NCI-H2107 (cell line): ENCODE measurements around the gene TSPAN18.

Source experiments
- DNase-seq: peaks from one replicate; lab custom pipeline; 2025; lab: John Stamatoyannopoulos, UW

TSPAN18 gene

DNA sequence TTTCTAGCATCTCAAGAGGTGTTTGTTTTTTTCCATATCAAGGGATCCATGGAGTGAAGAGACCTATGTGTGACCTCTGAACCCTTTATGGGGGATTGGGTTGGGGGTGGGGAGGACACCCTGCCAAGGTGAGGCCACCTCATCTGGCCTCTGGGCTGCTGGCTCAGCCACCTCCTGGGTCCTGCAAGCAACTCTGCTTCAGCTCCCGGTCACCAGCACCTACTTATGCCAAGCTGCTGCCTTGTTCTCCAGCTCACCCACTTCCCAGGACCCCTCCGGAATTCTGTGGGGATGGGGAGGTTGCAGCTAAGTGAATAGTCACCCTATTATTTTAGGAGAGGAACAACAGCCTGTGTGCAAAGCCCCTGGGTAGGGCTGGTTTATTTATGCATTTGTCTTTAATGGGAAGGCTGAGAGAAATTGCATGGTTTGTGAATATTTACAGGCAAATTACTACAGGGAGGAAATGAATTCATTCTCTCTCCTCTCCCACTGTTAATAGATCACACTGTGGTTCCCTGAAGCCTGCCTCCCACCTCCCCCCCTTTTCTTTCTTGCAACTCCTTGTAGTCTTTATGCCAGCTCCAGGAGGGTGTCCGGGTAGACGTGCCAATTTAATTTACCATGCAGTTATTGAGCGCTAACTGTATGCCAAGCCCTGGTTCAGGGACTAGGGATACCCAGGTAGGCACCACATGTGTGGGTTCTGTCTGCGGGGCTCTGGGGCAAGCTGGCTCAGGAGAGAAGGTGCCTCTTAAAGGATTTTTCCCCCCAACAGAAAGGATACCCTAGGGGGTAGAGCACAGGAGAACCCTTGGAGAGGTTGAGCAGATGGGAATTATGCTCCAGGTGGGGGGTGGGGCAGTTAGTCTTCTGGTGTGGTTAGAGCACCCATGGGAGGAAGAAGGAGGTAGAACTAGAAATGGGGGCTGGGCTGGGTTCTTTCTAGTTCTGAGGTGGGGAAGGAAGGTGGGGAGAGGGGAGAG, 50.7 kb downstream of the TSPAN18 start:
- DNase-seq, result no peak

DNA sequence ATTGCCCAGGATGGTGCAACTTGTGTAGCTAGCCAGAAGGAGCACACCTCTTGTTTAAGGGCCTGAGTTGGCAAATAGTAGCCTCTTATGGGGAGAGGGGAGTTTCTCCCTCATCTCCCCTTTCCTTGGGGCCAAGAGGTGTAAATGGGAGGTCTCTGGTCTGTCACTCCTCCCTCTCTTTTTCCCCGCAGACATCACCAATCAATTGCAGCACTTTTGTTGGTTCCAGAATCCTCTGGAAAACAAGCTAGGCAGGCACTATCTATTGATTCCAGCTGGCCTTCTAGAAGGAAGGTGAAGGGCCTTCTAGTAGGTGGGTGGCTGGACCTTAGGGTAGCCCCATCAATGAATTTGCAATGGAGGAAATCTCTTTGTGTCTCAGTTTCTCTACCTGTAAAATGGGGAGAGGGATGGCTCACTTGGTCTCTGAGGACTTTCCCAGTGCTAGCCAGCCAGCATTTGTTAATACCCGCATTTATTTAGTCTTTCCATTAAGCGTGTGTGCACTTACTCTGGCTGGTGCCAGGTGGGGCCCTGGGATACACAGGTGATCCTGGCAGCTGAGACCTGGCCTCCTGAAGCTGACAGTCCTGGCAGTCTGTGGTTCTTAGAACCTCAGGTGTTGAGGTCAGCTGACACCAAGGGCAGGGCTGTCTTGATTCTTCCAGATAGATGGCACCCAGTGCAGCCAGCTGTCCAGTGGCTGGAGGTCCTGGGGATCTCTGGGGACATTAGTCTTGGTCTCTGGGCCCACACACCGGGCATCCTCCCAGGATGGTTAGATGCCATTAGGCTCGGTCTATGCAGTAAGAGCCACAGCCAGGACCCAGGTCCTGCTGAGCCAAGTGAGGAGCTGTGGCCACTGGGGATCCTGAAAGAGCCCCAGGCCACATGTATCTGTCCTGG, 51.7 kb downstream of the TSPAN18 start:
- no peak for DNase-seq

DNA sequence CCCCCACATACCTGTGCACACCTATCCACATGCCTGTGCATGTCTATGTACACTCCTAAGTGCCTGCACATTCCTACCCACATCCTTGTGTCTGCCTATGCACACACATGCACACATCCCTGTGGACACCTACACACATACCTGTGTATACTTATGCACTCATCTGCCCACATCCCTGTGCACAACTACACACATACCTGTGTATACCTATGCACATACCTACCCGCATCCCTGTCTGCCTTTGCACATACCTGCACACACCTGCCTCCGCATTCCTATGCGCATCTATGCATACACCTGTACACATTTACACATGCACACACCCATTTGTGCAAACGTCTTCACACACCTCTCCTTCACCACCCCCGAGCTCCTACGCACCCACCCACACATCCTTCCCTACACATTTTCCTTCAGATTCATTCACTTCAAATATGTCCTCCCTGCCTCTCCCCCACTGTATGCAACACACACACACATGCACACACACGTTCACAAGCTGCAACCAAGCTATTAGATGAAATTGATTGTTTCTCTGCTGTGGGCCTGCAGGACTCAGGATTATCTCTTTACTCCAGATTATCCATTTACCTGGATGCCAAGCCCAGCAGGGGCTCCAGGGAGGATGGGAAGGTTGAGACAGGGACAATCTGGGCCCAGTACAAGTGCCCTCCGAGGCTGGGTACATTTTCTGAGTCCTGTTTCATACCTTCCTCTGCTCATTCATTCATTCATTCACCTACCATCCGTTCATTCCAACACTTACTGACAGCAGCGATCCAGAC, 53.2 kb downstream of the TSPAN18 start:
- no peak for DNase-seq

DNA sequence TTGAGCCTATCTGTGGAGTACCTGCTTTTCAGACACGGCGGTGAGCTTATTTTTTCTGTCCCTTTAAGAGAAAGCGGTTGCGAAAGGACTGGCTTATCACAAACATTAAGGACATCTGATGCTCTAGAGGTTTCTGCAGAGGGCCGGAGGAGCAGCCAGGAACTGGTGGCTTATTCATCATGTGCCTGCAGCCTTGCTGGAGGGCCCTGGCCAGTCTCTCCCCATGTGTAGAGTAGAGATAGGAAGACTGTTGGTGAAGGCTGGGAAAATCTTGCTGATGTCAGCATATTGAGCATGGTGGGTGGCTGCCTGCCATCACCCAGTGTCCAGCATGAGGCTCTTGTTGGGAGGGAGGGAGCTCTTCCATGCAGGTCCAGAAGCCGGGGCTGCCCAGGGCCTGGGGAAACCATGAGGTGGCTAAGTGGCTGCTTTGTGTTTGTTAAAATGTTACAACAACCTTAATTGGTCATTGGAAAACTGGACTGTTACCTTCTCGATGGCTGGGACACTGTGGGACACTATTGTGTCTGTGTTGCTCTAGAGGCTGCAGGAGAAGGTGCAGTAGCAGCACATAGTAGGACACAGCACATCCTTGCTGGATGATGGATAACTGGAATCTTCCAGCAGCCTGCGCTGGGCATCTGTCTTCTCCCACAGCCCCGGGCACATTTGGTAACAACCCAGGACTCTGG, 54.3 kb downstream of the TSPAN18 start:
- DNase-seq, result no peak

DNA sequence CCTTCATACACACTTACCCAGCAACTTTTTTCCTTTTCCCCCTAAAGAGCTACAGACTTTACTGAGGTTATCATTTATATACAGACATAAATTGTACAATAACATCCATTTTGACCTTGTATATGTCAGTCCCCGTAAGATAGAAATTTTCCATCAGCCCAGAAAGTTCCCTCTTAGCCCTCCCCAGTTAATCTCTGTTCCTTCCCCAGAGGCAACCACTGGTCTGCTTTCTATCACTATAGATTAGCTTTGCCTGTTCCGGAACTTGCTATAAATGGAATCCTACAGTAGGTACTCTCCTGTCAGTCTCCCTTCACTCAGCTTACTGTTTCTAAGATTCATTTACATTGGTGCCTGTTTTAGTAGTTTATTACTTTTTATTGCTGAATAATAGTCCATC, 54.9 kb downstream of the TSPAN18 start:
- DNase-seq, result no peak

DNA sequence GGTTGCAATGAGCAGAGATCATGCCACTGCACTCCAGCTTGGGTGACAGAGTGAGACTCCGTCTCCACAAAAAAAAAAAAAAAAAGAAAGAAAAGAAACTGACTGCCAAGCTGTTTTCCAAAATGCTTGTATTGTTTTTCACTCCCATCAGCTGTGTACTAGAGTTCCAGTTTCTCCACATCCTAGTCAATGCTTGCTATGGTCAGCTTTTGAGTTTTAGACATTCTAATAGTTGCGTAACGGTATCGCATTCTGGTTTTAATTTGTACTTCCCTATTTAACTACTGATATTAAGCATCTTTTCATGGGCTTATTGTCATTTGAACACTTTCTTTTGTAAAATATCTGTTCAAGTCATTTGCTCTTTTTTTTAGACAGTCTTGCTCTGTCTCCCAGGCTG, 55.7 kb downstream of the TSPAN18 start:
- DNase-seq, result no peak

DNA sequence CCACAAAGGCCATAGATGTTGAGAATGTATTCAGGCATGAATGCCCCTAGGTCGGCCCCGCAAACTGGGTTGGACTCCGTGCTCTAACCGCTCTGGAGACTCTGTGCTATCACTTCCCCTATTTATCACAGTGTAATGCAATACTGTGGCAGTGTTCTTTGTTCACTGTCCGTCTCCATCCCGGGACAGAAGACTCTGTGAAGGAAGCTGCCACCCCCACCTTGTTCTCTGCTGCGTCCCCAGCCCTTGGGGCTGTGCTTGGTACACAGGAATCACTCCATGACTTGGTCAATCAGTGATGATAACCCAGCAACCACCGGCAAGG, 57.6 kb downstream of the TSPAN18 start:
- DNase-seq, result no peak

DNA sequence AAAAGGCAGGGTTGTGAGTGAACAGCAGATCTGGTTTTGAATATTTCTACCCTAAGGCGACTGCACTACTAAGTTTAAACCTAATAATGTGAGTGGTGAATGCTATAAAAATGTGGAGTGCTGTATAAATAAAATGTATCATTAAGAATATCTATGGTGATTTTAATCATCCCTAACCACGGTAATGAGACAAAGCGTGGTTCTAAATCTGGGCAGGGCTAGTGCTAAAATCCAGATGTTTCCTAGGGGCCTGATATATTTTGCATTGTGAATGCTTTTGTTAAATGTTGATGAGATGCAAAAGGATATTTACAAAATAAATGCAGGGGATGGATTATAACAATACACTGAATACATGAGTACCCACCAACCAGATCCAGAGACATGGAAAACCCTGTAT, 58.1 kb downstream of the TSPAN18 start:
- no peak for DNase-seq

DNA sequence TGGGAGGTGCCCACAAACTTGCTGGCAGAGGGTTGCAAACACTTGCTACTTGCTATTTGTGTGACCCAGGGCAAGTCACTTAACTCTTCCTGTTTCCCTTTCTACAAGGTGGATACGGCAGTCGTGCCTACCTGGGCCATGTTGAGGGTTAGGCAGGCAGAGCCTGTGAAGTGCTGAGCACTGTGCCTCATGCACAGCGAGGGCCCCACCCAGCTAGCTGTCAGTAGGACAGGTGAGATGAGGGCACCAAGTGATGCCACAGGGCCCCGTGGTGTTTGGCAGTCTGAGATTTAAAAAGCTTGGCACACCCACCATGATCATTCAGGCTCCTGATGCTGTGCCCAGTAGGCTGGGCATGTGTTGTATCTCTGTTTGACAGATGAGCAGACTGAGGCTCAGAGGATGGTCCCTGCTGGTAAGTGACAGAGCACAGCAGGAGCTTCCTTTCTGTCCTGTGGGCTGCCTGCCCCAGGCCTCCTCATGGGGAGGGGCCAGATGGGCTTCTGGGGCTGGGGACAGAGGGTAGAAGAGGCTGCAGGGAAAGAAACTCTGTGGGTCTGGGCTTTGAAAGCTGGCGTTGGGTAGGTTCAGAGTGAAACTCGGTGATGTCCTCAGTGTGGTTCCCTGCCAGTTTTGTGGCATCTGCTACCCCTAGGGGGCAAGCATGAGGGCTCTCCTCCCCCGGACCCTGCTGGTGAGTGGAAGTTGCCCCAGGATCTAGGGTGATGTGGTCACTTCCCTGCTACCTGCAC, 59.3 kb downstream of the TSPAN18 start:
- DNase-seq, result no peak

DNA sequence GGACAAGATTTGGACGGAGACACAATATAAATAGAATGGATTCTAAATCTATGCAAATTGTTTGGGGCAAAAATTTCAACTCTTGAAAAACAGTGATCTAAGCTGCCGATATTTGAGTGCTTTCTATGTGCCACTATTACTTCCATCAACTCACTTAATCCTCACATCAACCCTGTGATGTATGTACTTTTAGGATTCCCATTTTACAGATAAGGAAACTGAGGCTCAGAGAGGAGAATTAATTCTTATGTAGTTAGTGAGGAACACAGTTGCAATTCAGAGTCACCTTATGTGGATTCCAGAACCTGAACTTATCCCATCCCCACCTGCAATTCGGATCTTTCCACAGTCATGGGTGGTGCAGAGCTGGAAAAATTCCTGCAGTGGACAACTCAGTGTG, 60.3 kb downstream of the TSPAN18 start:
- no peak for DNase-seq

DNA sequence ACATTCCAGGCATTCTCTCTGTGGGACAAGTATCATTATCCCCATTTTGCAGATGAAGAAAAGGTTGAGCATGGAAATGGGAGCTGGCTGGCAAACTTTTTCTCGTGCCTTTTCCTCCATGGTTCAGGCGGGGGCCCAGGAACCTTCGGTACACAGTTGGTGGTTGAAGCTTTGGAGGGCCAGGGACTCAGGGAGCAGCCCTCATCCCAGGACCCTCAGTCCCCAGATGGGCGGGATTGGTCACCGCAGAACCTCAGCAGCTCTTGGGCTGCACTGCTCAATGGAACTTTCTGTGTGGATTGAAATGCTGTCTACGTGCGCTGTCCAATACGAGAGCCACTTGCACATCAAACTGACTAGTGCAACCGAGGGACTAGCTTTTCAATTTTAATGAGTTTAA, 61.2 kb downstream of the TSPAN18 start:
- no peak for DNase-seq

DNA sequence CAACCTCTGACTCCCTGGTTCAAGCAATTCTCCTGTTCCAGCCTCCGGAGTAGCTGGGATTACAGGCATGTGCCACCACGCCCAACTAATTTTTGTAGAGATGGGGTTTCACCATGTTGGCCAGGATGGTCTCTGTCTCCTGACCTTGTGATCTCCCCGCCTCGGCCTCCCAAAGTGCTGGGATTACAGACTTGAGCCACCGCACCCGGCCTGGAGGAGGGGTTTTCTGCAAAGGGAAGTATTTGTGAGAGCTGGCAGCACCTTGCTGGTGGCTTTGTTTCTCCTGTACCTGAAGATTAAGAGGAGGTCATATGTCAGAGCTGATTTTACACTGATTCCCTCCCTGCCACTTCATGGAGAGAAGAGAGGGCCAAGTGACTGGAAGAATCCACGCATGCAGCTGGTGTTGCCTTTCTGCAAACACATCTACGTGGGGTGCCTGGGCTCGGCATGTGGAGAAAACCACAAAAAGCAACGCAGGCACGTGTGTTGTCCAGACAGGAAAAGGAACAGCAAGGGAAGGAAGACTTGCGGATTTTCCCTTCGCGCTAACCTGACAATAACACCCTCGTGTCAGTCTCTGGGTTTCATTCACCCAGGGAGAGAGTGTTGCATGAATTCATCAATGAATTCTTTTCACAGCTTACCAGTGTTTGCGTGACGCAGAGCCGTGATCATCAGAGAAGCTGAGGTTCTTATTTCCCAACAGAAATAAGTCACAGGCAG, 61.9 kb downstream of the TSPAN18 start:
- no peak for DNase-seq

DNA sequence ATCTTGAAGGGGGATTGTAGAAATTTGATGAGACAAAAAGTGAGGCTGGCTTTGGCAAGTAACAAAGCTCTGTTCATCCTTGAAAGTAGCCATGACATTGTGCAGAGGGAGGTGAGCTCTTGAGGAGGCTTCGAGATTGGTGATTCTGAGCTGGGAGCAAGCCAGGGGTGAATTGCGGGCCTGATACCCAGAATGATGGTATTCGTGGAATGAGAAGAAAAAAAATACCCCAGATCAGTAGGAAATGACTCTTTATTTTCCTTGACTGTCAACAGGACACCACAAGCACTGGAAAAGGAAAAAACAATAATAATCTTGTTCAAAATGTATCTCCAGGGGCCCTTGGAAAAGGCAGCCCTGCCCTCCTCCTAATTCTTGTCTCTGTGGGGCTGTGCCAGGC, 62.7 kb downstream of the TSPAN18 start:
- DNase-seq, result no peak

DNA sequence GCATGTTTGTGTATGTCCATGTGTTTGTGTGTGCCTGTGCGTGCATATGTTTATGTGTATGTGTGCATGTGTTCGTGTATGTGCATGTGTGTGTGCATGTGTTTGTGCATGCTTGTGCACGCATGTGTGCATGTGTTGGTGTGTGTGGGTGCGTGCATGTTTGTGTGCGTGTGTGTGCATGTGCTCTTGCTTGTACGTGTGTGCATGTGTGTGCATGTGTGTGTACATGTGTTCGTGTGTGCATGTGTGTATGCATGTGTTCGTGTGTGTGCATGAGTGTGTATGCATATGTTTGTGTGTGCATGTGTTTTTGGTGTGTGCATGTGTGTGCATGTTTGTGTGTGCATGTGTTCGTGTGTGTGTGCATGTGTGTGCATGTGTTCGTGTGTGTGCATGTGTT, 63.4 kb downstream of the TSPAN18 start:
- DNase-seq, result no peak

DNA sequence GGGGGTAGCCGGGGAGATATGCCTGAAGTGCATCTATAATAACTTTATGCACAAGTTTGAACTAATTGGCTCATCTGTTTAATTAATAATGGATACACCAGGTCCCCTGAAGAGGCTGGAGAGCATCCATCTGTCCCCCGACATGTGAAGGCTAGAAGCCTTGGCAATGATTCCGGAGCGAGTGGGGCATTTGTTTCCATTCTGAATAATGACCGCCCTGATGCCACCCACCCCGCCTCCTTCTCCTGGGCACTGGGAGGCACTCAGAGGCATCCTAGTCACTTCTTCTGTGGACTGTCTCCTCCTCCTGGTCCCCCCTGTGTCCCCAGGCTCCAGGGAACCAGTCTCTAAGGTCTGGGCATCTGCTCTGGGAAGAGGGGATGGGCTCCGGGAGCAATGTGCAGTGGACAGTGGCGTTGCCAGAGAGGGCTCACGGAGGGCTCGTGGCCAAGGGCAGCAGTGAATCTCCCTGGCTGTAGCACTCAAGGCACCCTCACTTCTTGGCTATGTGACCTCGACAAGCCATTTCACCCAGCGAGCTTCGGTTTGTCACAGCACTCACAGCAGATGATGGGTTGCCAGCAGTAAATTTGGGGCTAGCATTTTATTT, 64.7 kb downstream of the TSPAN18 start:
- no peak for DNase-seq

DNA sequence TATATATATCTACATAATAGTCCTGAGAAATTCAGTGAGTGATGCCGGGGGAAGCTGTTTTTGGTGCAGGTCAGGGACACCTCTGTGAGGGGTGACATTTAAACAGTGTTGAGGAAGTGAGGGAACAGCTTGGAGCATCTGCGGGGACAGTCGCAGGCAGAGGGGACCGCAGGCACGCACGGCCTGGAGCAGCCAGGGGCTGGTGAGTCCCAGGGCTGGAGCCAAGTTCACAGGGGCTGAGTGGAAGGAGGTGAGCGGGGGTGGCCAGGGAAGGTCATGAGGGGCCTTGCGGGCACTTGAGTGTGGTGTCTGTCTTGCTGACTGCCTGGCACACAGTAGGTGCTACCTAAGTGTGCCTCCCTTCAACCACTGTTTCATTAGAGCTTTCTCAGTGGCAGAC, 65.4 kb downstream of the TSPAN18 start:
- no peak for DNase-seq

DNA sequence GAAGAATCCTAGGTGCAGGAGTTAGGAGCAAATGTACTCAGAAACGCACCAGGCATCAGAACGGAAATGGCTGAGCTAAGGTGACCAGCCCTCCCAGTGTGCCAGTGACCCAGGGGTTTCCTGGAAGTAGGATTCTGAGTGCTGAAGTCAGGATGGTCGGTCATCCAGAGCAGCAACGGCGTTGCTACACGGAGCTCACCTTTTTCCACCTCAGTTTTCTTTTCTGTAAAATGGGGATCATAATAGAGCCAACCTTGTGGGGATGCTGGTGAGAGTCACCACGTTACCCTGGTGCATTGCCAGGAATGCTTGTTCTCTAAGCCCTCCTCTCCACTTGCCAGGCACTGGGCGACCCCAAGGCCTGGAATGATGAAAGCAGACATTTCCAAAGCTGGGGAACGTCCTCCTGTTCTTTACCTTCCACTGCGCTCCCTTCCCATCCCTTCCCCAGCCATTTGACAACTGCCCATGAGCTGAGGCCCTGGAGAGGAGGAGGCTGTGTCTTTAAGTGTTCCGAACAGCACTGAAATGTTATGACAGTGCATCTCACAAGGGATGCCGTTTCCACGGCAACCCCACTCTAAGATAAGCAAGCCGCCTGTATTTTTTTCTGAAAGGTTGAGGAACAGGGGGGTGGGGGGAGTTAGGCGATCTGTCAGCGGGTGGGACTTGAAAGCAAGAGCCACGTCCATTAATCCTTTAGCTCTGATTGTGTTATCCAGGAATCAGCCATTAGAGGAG, 66.8 kb downstream of the TSPAN18 start:
- no peak for DNase-seq

DNA sequence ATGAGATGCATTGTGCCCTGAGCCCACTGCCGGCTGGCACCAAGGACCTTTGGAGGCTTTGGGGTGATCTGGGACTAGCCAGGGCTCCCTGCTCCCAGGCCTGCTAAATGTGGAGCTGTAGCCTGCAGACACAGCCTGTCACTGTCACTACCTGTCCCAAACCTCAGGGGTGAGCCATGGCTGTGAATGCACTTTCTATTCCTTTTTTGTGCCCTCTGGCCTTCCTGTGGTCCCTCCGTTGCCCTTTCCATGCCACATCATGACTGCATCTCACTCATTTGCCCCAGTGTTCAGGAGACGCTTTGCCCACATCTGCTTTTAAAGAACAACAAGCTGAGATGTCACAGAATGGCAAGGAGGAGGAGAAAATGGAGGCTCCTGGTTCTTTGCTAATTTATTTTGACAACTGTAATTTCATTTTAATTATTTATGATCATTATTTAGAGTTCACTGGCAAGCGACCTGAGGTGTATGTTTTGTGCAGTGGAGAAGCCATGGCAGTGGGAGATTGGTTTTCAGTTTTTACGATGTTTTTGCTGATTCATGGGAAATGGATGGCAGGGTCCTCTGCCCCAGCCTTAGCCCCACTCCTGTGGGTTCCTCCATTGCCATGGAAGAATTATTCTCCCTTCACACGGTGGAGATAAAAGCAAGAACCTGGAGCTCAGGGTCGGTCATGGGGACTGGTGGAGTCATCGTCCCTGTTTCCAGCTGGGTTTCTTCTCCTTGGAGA, 69.2 kb downstream of the TSPAN18 start:
- no peak for DNase-seq
